Measurements from ENCODE around the gene CCDC107. TPM values are rescaled to one million over a fixed set of nuclear protein-coding genes. Genes with fewer than 3 reads are reported as not detected.

The CCDC107 gene
- total RNA-seq, 1 experiment from 2014 or later: 7.9 TPM

GRCh38 chr9:35675732-35676392 lies 17.8 kb downstream of the CCDC107 start:
- no peaks in the 10 kb centered on the region for H3K36me3 ChIP-seq
- no peaks in the 10 kb centered on the region for H3K9me3 ChIP-seq (replicated peaks)
- H3K4me1 ChIP-seq (replicated peaks): no peaks in the 10 kb centered on the region; the same call in 1 of the 2 replicates
- H3K27ac ChIP-seq: no peak overlapping the region
- no peaks in the 10 kb centered on the region for H3K27me3 ChIP-seq (replicated peaks)
- H3K4me3 ChIP-seq: no peak overlapping the region
- DNase-seq (ENCODE audit: low read depth in 1 of 2, low spot score in 2 of 2): no peak

GRCh38 chr9:35679091-35679490 lies 21.0 kb downstream of the CCDC107 start:
- H3K36me3 ChIP-seq: peaks cover 27% of the 10 kb centered on the region
- no peaks in the 10 kb centered on the region for H3K9me3 ChIP-seq (replicated peaks)
- no peak overlapping the region for H3K4me3 ChIP-seq
- H3K27ac ChIP-seq: no peak overlapping the region
- no peaks in the 10 kb centered on the region for H3K27me3 ChIP-seq (replicated peaks)
- DNase-seq (ENCODE audit: low read depth in 1 of 2, low spot score in 2 of 2): no peak
- H3K4me1 ChIP-seq (replicated peaks): no peaks in the 10 kb centered on the region; the same call in 1 of the 2 replicates

GRCh38 chr9:35679766-35680330 lies 21.8 kb downstream of the CCDC107 start:
- Histone ChIP-seq H3K4me1 (replicated peaks) (no peaks in the 10 kb centered on the region; the same call in 1 of the 2 replicates), H3K27ac (no peak overlapping the region), H3K4me3 (no peak overlapping the region), H3K27me3 (replicated peaks) (no peaks in the 10 kb centered on the region), H3K36me3 (peaks cover 35% of the 10 kb centered on the region), H3K9me3 (replicated peaks) (no peaks in the 10 kb centered on the region)
- DNase-seq (ENCODE audit: low read depth in 1 of 2, low spot score in 2 of 2): no peak

DNA sequence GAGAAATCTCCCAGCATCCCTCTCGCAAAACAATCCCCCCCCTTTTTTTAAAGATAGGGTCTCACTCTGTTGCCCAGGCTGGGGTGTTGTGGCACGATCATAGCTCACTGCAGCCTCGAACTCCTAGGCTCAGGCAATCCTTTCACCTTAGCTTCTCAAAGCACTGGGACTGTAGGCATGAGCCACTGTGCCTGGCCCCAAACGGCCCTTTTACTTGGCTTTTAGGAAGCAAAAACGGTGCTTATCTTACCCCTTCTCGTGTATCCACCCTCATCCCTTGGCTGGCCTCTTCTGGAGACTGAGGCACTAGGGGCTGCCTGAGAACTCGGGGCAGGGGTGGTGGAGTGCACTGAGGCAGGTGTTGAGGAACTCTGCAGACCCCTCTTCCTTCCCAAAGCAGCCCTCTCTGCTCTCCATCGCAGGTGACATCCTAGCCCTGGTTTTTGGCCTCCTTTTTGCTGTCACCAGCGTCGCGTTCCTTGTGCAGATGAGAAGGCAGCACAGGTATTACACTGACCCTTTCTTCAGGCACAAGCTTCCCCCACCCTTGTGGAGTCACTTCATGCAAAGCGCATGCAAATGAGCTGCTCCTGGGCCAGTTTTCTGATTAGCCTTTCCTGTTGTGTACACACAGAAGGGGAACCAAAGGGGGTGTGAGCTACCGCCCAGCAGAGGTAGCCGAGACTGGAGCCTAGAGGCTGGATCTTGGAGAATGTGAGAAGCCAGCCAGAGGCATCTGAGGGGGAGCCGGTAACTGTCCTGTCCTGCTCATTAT lies 22.4 kb downstream of the CCDC107 start:
- H3K9me3 ChIP-seq (replicated peaks): no peaks in the 10 kb centered on the region
- DNase-seq (ENCODE audit: low read depth in 1 of 2, low spot score in 2 of 2): no peak
- H3K4me3 ChIP-seq: no peak overlapping the region
- no peaks in the 10 kb centered on the region; the same call in 1 of the 2 replicates for H3K4me1 ChIP-seq (replicated peaks)
- peaks cover 41% of the 10 kb centered on the region for H3K36me3 ChIP-seq
- no peak overlapping the region for H3K27ac ChIP-seq
- H3K27me3 ChIP-seq (replicated peaks): no peaks in the 10 kb centered on the region

GRCh38 chr9:35681341-35682002 lies 23.4 kb downstream of the CCDC107 start:
- Histone ChIP-seq H3K36me3 (peaks cover 50% of the 10 kb centered on the region), H3K4me1 (replicated peaks) (no peaks in the 10 kb centered on the region; the same call in 1 of the 2 replicates)

GRCh38 chr9:35682051-35682450 lies 24.0 kb downstream of the CCDC107 start:
- H3K9me3 ChIP-seq (replicated peaks): no peaks in the 10 kb centered on the region
- H3K27me3 ChIP-seq (replicated peaks): no peaks in the 10 kb centered on the region
- H3K4me3 ChIP-seq: no peak overlapping the region
- peaks cover 5% of the 10 kb centered on the region for H3K4me1 ChIP-seq (replicated peaks)
- peaks cover 55% of the 10 kb centered on the region for H3K36me3 ChIP-seq
- no peak overlapping the region for H3K27ac ChIP-seq
- no peak for DNase-seq (ENCODE audit: low read depth in 1 of 2, low spot score in 2 of 2)

More at GRCh38 chr9:35681341-35682002, 23.4 kb downstream of the CCDC107 start:
- Histone ChIP-seq H3K4me3 (no peak overlapping the region), H3K9me3 (replicated peaks) (no peaks in the 10 kb centered on the region), H3K27me3 (replicated peaks) (no peaks in the 10 kb centered on the region), H3K27ac (no peak overlapping the region)
- DNase-seq (ENCODE audit: low read depth in 1 of 2, low spot score in 2 of 2): no peak

DNA sequence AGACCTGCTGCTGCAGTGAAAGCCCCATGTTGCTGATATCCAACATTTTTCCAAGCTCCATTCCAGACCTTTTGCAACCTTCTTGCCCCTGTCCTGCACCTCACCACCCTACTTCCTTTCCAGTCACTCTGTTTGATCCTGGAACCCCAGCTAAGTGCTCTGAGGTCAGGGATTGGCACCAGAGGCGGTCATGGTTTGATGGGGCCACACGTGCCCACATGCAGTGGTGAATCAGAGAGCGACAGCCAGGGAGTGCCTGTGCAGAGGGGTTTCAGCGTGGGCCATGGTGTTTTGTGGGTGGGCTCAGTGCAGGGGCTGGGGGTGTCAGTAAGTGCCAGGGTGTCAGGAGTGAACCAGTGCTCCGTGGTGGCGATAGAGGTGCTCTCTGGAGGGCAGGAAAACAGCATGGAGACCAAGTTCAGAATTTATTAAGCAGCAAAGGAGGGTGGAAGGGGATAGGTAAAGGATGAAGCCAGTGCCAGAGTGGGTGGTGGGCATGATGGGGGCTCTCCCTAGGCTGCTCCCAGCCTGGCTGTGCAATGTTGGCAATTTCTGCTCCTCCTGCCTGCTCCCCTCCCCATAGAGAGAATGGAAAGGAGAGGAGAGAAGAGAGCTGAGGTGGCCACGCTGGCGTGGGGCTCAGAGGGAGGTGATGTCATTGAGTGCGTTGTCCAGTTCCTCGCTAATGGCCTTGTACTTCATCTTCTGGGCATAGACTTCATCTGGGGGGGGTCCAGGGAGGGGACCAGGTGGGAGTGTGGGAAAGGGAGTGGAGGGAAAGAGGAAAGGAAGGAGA lies 24.6 kb downstream of the CCDC107 start:
- H3K27ac ChIP-seq: no peak overlapping the region

DNA sequence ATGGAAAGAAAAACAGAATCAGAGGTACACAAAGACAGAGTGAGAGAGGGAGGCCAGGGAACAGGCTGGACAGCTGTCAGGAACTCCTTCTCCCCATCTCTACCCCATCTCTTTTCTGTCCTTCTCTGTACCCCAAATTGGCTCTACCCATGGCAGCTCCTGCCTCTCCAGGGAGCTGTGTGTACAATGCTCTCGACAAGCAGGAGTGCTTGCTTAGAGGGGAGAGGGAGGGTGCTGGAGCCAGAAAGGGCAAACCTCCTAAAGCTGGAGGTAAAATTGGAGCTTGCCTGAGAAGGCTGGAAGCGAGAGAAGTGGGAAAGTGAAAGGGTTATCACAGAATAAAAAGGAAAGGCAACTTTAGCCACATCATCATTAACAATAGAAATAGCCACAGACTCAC lies 25.2 kb downstream of the CCDC107 start:
- peaks cover 68% of the 10 kb centered on the region for H3K36me3 ChIP-seq
- no peak overlapping the region for H3K27ac ChIP-seq
- peaks cover 15% of the 10 kb centered on the region for H3K4me1 ChIP-seq (replicated peaks)
- H3K27me3 ChIP-seq (replicated peaks): no peaks in the 10 kb centered on the region
- no peak overlapping the region for H3K4me3 ChIP-seq
- no peaks in the 10 kb centered on the region for H3K9me3 ChIP-seq (replicated peaks)
- no peak for DNase-seq (ENCODE audit: low read depth in 1 of 2, low spot score in 2 of 2)

More for the DNA sequence above, 24.6 kb downstream of the CCDC107 start:
- Histone ChIP-seq H3K36me3 (peaks cover 62% of the 10 kb centered on the region), H3K9me3 (replicated peaks) (no peaks in the 10 kb centered on the region), H3K4me1 (replicated peaks) (peaks cover 9% of the 10 kb centered on the region), H3K4me3 (no peak overlapping the region), H3K27me3 (replicated peaks) (no peaks in the 10 kb centered on the region)
- DNase-seq (ENCODE audit: low read depth in 1 of 2, low spot score in 2 of 2): no peak

- Histone ChIP-seq H3K9me3 (replicated peaks) (no peaks in the 10 kb centered on the region), H3K27me3 (replicated peaks) (no peaks in the 10 kb centered on the region), H3K4me3 (no peak overlapping the region), H3K4me1 (replicated peaks) (peaks cover 19% of the 10 kb centered on the region), H3K36me3 (peaks cover 80% of the 10 kb centered on the region), H3K27ac (no peak overlapping the region)
- no peak for DNase-seq (ENCODE audit: low read depth in 1 of 2, low spot score in 2 of 2)
Measured at GRCh38 chr9:35684921-35685320, 26.8 kb downstream of the CCDC107 start.

DNA sequence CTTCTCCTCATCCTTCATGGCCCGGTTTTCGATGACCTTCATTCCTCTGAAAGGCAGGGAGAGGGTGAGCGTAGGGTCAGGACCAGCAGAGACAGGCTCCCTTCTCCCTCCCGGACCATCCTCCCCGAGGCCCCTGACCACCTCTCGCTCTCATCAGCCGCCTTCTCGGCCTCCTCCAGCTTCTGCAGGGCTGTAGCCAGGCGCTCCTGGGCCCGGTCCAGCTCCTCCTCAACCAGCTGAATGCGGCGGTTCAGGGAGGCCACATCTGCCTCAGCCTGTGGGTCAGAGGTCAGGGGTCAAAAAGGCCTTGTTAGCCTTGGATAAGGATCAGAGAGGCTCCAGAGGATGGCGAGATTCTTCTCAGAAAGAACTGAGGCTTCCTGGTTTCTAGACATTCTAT lies 27.4 kb downstream of the CCDC107 start:
- no peak overlapping the region for H3K4me3 ChIP-seq
- no peaks in the 10 kb centered on the region for H3K9me3 ChIP-seq (replicated peaks)
- peaks cover 19% of the 10 kb centered on the region for H3K4me1 ChIP-seq (replicated peaks)
- H3K27ac ChIP-seq: no peak overlapping the region
- H3K27me3 ChIP-seq (replicated peaks): no peaks in the 10 kb centered on the region
- H3K36me3 ChIP-seq: peaks cover 80% of the 10 kb centered on the region
- no peak for DNase-seq (ENCODE audit: low read depth in 1 of 2, low spot score in 2 of 2)

- Histone ChIP-seq H3K4me3 (no peak overlapping the region), H3K4me1 (replicated peaks) (peaks cover 23% of the 10 kb centered on the region), H3K36me3 (peaks cover 78% of the 10 kb centered on the region), H3K9me3 (replicated peaks) (no peaks in the 10 kb centered on the region), H3K27me3 (replicated peaks) (no peaks in the 10 kb centered on the region), H3K27ac (no peak overlapping the region)
- DNase-seq (ENCODE audit: low read depth in 1 of 2, low spot score in 2 of 2): no peak
Measured at GRCh38 chr9:35686222-35687203, 28.4 kb downstream of the CCDC107 start.

DNA sequence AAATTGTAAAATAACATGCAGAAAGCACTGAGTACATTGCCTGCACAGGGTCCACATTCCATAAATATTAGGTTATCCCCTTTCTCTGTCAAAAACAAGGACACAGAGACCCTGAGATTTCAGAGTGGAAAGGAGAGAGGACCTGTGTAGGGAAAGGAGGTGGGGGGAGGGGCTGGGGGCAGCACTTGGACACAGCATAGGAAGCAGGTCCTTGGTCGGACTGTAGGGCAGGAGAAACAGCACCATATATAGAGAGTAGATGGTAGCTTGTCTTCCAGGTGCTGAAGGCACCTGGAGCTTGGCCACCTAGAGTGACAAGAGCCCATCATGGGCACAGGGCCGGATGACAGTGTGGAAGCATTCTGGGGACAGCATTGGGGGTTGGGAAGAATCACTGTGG lies 29.2 kb downstream of the CCDC107 start:
- Histone ChIP-seq H3K36me3 (peaks cover 70% of the 10 kb centered on the region), H3K27me3 (replicated peaks) (no peaks in the 10 kb centered on the region), H3K27ac (no peak overlapping the region), H3K4me3 (no peak overlapping the region), H3K4me1 (replicated peaks) (peaks cover 24% of the 10 kb centered on the region), H3K9me3 (replicated peaks) (no peaks in the 10 kb centered on the region)
- DNase-seq (ENCODE audit: low read depth in 1 of 2, low spot score in 2 of 2): no peak
